K562 (cell line): ENCODE data around the gene PPP1R12B.

Source experiments
- PRMT5 ChIP-seq: sonication (generic); formaldehyde crosslinking; IDR thresholded peaks from 2 replicates; pipeline ENCODE4 v1.5.0; 2020; ENCODE audit warnings: missing genetic modification reagents
- SRSF9 ChIP-seq: fragments of 200-400 bp; formaldehyde crosslinking; IDR thresholded peaks from 2 replicates; pipeline ENCODE4 v1.6.1; 2017; ENCODE audit warnings: low read depth, low read length, borderline replicate concordance

- no peak for TF ChIP-seq PRMT5 (CRISPR knock-in tag)
- TF ChIP-seq SRSF9: no peak
Measured at GRCh38 chr1:202343652-202344349, 4.7 kb upstream of the PPP1R12B start.
